NK-92 treated with Interleukin-12 subunit alpha and Interleukin-12 subunit beta, amount 100 ng/mL, for 24 hours (cell line): ENCODE measurements around the gene CATSPERZ.

Experiments
- DNase-seq: peaks from one replicate; lab custom pipeline; 2025; lab: John Stamatoyannopoulos, UW

Gene CATSPERZ

GRCh38 chr11:64285885-64286800 lies 14.0 kb upstream of the CATSPERZ start:
- peak; percentile 22 for DNase-seq

DNA sequence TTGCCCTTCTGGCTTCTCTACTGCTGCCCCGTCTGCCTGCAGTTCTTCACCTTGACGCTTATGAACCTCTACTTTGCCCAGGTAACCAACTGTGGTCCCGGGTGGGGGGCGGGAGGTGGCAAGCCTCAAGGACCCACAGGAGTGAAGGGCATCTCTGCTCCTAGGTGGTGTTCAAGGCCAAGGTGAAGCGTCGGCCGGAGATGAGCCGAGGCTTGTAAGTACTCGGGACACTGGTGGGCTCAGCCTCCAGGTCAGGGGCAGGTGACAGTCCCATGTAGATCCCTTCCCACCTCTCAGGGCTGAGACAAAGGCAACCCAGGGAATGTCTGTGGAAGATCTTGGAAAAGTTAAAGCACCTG lies 13.4 kb upstream of the CATSPERZ start:
- DNase-seq = no peak

- DNase-seq = no peak
Observed at GRCh38 chr11:64287676-64288352, 12.3 kb upstream of the CATSPERZ start.

DNA sequence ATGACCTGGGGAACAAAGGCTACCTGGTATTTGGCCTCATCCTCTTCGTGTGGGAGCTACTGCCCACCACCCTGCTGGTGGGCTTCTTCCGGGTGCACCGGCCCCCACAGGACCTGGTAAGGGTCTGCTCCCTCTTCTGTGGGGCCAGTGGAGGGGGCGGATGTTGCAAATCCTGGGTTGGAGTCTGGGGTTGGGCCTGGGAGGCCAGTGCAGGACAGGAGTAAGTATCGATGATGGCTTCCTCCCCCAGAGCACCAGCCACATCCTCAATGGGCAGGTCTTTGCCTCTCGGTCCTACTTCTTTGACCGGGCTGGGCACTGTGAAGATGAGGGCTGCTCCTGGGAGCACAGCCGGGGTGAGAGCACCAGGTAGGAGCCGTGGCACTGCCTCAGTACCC lies 11.8 kb upstream of the CATSPERZ start:
- DNase-seq = no peak

DNA sequence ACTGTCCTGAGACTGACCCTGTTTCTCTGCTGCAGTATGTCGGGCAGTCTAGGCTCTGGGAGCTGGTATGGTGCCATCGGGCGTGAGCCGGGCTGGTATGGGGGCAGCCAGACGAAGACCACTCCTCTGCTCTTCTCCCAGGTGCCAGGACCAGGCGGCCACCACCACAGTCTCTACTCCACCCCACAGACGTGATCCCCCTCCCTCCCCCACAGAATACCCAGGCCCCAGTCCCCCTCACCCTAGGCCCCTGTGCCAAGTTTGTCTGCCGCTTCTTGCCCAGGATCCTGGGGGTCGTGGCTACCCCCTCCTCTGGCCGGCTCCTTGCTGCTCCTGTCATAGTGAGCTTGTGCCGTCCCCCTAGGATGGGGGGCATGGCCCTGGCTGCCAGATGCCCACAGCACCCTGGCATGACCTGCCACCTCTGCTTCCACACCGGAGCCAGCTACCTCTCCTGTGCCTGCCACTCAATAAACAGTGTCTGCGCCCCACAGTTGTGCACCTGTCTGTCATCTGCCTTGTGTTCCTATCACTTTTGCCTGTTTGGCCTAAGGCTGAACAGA lies 11.1 kb upstream of the CATSPERZ start:
- DNase-seq = no peak

DNA sequence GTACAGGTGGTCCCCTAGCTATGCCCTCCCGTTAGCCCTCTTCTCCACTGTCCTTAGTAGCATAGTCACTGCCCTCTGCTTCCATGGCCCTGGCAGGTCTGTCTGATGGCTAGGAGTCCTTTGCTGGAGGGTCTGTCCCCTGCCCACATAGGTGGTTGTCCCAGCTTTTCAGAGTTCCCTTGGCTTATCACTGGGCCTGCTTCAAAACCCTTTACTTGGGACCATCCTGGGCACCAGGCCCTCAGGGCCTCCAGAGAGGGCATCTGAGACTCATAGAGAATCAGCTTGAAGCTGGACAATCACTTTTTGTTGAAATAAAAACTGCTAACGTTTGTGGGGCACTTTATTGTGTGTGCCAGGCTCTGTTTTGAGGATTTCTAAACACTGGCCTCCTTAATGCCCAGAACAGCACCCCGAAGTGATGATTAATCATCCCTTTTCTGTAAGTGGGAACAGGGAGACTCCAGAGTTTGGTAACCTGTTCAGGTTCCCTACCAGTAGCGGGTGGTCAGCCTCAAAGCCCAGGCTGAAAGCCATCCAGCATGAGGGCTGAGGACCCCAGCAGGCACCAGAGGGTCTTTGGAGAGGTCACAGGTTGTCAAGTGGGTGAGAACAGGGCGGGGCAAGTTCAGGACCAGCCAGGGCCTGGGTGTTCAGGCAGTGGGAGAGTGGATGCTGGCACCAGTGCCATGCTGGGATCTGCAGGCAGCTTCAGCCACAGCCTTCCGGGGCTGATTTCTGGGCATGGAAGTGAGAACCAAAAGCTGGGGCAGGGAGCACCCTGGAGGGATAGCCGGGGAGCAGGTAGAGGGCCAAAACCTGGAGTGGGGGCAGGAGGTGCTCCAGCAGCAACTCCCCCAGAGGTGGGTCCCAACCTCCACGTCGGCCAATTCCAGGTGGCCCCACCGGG lies 9.6 kb upstream of the CATSPERZ start:
- DNase-seq = no peak

DNA sequence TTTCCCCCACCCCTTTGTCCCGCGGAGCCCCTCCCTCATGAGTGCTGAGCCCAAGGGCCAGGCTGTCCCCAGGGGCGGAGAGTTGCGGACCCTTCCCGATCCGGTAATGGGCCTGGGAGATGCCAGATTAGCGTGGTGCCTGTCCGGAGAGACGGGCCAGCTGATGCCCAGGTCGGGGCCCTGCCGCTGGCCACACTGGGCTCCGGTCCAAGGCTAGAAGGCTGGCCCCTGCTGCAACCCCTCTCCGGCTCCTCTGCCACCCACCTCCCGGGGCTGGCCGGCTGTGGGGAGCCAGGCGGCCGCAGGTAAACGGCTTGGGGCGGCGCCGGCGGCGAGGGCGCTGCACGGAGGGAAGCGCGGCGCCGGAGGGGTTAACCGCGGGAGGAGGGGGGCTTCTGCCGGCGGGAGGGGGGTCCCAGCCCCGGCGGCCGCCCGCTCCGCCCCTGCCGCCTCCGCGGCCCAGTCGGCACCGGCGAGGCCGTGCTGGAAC lies 8.9 kb upstream of the CATSPERZ start, which contains the start of gene KCNK4:
TSS of gene KCNK4 (plus strand) at position 41 of the 490 bp plus-strand sequence. CDS start 1,717 bp downstream, outside the sequence.
- DNase-seq = no peak

- DNase-seq = no peak
Observed at GRCh38 chr11:64291752-64292459, 8.3 kb upstream of the CATSPERZ start.

DNA sequence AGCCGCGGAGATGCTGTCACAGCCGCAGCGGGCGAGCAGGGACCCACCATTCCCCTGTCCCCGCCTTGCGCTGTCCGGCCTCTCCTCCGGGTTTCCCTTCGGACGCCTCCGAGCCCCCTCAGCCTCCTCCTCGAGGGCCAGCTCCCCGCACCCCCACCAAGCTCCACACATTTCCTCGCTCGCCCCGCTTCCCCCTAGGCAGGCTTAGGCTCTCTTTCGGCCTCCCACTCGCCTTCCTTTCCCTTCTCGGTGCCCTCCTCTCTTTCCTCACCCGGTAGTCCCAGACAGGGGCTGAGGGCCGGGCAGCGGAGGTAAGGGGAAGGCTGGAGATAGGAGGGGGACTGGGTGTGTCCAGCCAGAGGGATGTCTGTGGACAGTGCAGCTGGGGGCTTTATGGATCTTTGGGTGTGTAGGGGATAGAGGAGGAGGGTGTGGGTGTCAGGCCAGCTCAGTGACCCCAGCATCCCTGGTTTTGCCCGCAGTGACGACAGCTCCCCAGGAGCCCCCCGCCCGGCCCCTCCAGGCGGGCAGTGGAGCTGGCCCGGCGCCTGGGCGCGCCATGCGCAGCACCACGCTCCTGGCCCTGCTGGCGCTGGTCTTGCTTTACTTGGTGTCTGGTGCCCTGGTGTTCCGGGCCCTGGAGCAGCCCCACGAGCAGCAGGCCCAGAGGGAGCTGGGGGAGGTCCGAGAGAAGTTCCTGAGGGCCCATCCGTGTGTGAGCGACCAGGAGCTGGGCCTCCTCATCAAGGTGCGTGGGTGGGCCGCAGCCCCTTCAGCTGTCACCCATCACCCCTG lies 7.5 kb upstream of the CATSPERZ start:
- DNase-seq = no peak

- DNase-seq = no peak
Observed at GRCh38 chr11:64294774-64295173, 5.4 kb upstream of the CATSPERZ start.

- DNase-seq = no peak
Observed at GRCh38 chr11:64295760-64296159, 4.4 kb upstream of the CATSPERZ start.

- DNase-seq = no peak
Observed at GRCh38 chr11:64296236-64296635, 3.9 kb upstream of the CATSPERZ start.

DNA sequence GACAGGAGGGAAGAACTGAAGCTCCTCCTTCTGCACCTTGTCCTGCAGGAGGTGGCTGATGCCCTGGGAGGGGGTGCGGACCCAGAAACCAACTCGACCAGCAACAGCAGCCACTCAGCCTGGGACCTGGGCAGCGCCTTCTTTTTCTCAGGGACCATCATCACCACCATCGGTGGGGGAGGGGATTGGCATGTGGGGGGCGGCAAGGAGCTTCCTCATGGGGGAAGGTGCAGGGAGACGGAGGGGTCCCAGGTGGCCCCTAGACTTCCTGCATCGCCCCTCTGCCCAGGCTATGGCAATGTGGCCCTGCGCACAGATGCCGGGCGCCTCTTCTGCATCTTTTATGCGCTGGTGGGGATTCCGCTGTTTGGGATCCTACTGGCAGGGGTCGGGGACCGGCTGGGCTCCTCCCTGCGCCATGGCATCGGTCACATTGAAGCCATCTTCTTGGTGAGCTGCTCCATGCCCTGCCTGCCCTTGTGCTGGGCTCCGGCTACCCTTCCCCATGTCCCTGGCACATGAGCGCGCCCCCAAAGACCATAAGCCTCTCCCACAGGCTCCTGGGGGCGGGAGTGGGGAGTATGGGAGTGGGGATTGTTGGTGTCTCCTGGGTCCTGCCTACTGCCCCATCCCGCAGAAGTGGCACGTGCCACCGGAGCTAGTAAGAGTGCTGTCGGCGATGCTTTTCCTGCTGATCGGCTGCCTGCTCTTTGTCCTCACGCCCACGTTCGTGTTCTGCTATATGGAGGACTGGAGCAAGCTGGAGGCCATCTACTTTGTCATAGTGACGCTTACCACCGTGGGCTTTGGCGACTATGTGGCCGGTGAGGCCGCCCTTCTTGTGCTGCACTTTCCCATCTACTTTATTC lies 3.1 kb upstream of the CATSPERZ start:
- DNase-seq = no peak

GRCh38 chr11:64297699-64298358 lies 2.3 kb upstream of the CATSPERZ start:
- no peak for DNase-seq

DNA sequence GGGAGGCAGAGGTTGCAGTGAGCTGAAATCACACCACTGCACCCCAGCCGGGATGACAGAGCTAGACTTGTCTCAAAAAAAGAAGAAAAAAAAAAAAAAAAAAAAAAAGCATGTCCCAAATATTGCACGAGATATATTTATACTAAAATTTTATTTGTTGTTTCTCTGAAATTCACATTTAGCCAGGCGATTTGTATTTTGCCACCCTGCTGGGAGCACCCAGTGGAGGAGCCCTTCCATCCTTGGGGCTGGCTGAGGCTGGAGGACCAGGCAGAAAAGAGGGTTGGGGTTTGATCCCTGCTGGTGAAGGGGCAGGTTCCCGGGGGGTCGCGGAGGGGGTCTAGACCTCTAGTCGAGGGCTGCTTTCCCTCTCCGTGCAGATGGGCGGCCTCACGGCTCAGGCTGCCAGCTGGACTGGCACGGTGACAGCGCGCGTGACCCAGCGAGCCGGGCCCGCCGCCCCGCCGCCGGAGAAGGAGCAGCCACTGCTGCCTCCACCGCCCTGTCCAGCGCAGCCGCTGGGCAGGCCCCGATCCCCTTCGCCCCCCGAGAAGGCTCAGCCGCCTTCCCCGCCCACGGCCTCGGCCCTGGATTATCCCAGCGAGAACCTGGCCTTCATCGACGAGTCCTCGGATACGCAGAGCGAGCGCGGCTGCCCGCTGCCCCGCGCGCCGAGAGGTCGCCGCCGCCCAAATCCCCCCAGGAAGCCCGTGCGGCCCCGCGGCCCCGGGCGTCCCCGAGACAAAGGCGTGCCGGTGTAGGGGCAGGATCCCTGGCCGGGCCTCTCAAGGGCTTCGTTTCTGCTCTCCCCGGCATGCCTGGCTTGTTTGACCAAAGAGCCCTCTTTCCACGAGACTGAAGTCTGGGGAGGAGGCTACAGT lies 952 bp upstream of the CATSPERZ start:
- no peak for DNase-seq

DNA sequence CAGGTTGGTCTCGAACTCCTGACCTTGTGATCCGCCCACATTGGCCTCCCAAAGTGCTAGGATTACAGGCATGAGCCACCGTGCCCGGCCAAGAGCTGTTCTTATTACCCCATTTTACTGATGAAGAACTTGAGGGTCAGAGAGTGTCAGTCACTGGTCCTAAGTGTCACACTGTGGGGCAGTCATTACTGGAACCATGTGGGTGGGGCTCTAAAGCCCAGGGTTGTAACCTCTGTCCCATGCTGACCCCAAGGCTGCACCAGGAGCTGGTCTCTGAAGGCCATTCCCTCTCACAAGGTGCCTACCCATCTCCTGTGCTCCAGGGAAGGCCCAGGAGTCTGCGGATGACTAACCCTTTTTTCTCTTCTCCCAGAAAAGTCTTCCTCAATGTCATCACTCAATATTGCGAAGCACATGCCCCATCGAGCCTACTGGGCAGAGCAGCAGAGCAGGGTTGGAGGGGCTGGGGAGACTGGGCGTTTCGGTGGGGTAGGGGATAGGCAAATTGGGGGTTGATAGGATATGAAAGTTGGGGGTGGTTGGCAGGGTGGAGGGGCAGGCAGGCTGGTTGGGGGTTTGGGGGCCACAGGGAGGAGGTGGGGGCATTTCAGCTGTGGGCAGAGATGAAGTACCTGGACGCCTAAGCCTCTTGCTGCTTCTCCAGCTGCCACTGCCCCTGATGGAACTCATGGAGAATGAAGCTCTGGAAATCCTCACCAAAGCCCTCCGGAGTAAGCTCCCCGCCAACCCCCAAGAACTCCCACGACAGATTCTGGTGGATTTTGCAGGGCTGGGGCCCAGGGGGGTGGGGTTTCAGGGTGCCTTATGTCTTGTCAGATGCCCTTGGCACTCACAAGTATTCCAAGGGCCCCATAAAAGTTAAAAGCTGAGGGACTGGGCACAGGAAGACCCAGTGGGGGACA lies 3.2 kb downstream of the CATSPERZ start:
- no peak for DNase-seq

DNA sequence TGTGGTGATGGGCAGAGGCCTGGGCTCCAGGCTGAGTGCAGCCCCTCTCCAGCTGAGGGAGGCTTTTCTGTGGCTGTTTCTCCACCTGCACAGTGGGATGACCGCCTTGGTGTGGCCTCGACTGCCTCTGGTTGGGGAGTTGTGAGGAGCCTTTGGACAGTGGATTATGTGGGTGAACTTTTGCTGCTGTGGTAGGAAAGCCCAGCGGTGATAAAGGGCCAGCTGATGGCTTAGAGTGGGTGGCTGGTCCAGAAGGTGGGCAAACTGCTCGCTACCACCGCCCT lies 3.8 kb downstream of the CATSPERZ start:
- DNase-seq = no peak
